Right atrium auricular region (tissue), 2 donors: ENCODE results near the gene ALDH9A1. TPM values are rescaled to one million over a fixed set of nuclear protein-coding genes. Genes with fewer than 3 reads are reported as not detected.

Experiments
- DNase-seq: peaks from one replicate; pipeline ENCODE4 v3.0.0-alpha.2; 2019; ENCODE audit warnings: low spot score
- H3K27ac ChIP-seq, 2 donors: fragments of 200-600 bp; sonication (generic); 1 replicate in 1 of 2; 2 replicates in 1 of 2; pipeline ENCODE4 v1.5.1; 2016 to 2019
- H3K27me3 ChIP-seq, 2 donors: fragments of 200-600 bp; sonication (generic); one replicate each; pipeline versions ENCODE4 v1.5.1 to v1.6.0; 2017 to 2019
- H3K36me3 ChIP-seq: fragments of 200-600 bp; sonication (generic); one replicate; pipeline ENCODE4 v1.5.1; 2016
- H3K4me1 ChIP-seq, 2 donors: fragments of 200-600 bp; sonication (generic); one replicate each; pipeline versions ENCODE4 v1.5.1 to v1.6.0; 2017 to 2019
- H3K4me3 ChIP-seq, 2 donors: fragments of 200-600 bp; sonication (generic); 1 replicate in 1 of 2; 2 replicates in 1 of 2; pipeline ENCODE4 v1.5.1; 2017 to 2019; ENCODE audit warnings: mild to moderate bottlenecking in 1 of 2, moderate library complexity in 1 of 2
- H3K9me3 ChIP-seq, 2 donors: fragments of 200-600 bp; sonication (generic); one replicate each; pipeline ENCODE4 v1.5.1; 2019
- total RNA-seq, 2 donors: library from RNA; depleted of rRNA; stranded (reverse); fragments of >200 nt; gene quantifications; one replicate each; pipeline ENCODE4 v1.1.0, GENCODE V29; 2016
- TF ChIP-seq, protein P1 (sequence below), 2 donors: fragments of 200-600 bp; sonication (generic); IDR thresholded peaks; one replicate each; pipeline ENCODE4 v1.5.1; 2019; ENCODE audit warnings: antibody characterized with exemption in 2 of 2

The ALDH9A1 gene
- total RNA-seq, 2 donors from 2014 or later, result 55.0 to 66.2 TPM

DNA sequence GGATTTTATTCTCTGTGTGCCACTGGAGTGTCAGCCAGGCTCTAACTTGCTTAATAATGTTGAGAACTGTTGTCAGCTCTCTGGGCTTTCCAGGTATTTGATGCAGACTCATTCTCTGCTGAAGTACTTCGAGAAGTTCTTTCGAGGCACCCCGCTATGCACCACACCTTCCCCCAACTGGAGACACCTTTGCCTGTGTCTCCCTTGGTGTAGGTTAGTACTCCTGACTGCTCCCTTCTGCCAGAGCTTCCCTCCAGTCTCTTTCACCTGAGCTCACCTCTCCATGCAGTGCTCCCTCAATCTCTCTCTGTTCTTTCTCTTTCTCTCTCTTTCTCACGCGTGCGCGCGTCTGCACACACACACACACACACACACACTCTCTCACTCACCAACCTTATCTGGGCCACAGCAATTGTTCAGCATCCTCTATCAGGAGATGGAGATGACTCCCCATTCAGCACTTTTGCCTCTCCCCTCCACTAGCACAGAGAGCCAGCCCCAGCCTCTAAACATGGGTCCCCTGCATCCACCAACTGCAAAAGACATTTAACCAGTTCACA lies 81.3 kb downstream of the ALDH9A1 start:
- TF ChIP-seq, protein P1, sequence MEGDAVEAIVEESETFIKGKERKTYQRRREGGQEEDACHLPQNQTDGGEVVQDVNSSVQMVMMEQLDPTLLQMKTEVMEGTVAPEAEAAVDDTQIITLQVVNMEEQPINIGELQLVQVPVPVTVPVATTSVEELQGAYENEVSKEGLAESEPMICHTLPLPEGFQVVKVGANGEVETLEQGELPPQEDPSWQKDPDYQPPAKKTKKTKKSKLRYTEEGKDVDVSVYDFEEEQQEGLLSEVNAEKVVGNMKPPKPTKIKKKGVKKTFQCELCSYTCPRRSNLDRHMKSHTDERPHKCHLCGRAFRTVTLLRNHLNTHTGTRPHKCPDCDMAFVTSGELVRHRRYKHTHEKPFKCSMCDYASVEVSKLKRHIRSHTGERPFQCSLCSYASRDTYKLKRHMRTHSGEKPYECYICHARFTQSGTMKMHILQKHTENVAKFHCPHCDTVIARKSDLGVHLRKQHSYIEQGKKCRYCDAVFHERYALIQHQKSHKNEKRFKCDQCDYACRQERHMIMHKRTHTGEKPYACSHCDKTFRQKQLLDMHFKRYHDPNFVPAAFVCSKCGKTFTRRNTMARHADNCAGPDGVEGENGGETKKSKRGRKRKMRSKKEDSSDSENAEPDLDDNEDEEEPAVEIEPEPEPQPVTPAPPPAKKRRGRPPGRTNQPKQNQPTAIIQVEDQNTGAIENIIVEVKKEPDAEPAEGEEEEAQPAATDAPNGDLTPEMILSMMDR (IDR thresholded peaks at IDR 0.05), result no peak
- Histone ChIP-seq H3K4me1 (no peaks in the 10 kb centered on the region), H3K27ac (no peak overlapping the region), H3K36me3 (no peaks in the 10 kb centered on the region), H3K4me3 (no peak overlapping the region), H3K9me3 (no peaks in the 10 kb centered on the region), H3K27me3 (no peaks in the 10 kb centered on the region)
- DNase-seq, result no peak

DNA sequence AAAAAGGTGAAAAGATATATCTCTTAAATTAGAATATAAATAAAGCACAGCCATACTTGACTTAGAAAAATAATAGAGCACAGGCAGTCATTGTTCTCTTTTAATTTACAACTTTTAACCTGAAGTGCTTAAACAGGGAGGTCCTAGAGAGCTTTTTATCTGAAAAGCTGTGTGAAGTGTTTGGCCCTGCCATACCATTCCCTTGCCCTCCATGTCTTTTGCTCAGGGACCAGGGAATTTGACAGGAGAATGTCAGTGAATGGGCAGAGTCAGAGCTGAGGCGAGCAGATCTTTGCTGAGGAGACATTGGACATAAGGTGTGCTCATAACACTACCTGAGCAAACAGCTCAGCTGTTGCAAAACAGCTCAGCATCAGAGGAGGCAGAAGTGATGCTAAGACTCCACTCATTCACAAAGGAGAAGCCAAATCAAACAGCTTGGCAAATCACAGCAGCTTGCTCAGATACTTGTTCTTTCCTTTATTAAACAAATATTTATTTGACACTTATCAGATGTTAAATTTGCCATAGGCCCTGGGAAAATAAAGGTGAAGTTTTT lies 82.2 kb downstream of the ALDH9A1 start:
- no peaks in the 10 kb centered on the region for H3K4me1 ChIP-seq
- no peak for DNase-seq

More for the DNA sequence above, 82.2 kb downstream of the ALDH9A1 start:
- TF ChIP-seq, protein P1 (IDR thresholded peaks at IDR 0.05), result no peak
- H3K27me3 ChIP-seq, result no peaks in the 10 kb centered on the region
- H3K36me3 ChIP-seq, result no peaks in the 10 kb centered on the region
- no peaks in the 10 kb centered on the region for H3K9me3 ChIP-seq
- H3K27ac ChIP-seq, result no peak overlapping the region
- no peak overlapping the region for H3K4me3 ChIP-seq

Other genes with a start within 250 kb of the ALDH9A1 start
- gene LRRC52, start 154.6 kb downstream of the ALDH9A1 start, total RNA-seq, result not detected
- 100 to 1,000 TPM; 491 to 509 TPM for gene MGST3, start 67.3 kb downstream of the ALDH9A1 start, total RNA-seq
- 10 to 100 TPM; 48.0 to 54.3 TPM for gene TMCO1, start 70.3 kb upstream of the ALDH9A1 start, total RNA-seq
- 10 to 100 TPM in 1 of 2 donors, 1 to 10 TPM in 1; 8.8 to 19.3 TPM for gene UCK2, start 129.1 kb upstream of the ALDH9A1 start, total RNA-seq